GM23338 (cell line): Measurements from ENCODE around the gene CCDC121. TPM values are rescaled to one million over a fixed set of nuclear protein-coding genes. Genes with fewer than 3 reads are reported as not detected.

Experiments used
- ATAC-seq: fragments of 200-7000 bp; cut with Tn5 transposase; 3 replicates; pipeline ENCODE4 v1.9.1; 2020
- DNase-seq: peaks from one replicate; pipeline ENCODE4 v3.0.0-alpha.2; 2015; ENCODE audit warnings: low spot score
- H2AFZ ChIP-seq: fragments of 200-600 bp; sonication (generic); 2 replicates; pipeline ENCODE4 v1.8.0; 2016; ENCODE audit warnings: antibody characterized with exemption, mild to moderate bottlenecking, moderate library complexity
- H3F3A ChIP-seq: fragments of 200-600 bp; sonication (generic); replicated peaks from 2 replicates; pipeline ENCODE4 v1.8.0; 2017; ENCODE audit warnings: antibody characterized with exemption, mixed run types, low read depth
- H3K27ac ChIP-seq: fragments of 200-600 bp; sonication (generic); 2 replicates; pipeline ENCODE4 v1.6.1; 2016; ENCODE audit warnings: low read depth
- H3K27me3 ChIP-seq: fragments of 200-600 bp; sonication (generic); 2 replicates; pipeline ENCODE4 v1.8.0; 2016; ENCODE audit warnings: mild to moderate bottlenecking, mixed run types, moderate library complexity; ENCODE audit not compliant: insufficient read depth
- H3K36me3 ChIP-seq: fragments of 200-600 bp; sonication (generic); 2 replicates; pipeline ENCODE4 v1.8.0; 2016; ENCODE audit warnings: mild to moderate bottlenecking; ENCODE audit not compliant: insufficient read depth
- H3K4me1 ChIP-seq: fragments of 200-600 bp; sonication (generic); 2 replicates; pipeline ENCODE4 v1.8.0; 2016; ENCODE audit warnings: mild to moderate bottlenecking, moderate library complexity; ENCODE audit not compliant: insufficient read depth
- H3K4me2 ChIP-seq: fragments of 200-600 bp; sonication (generic); 2 replicates; pipeline ENCODE4 v1.7.1; 2017; ENCODE audit warnings: mixed run types
- H3K4me3 ChIP-seq: fragments of 200-600 bp; sonication (generic); 2 replicates; pipeline ENCODE4 v1.6.1; 2016; ENCODE audit warnings: mixed run types
- H3K79me2 ChIP-seq: fragments of 200-600 bp; sonication (generic); replicated peaks from 2 replicates; pipeline ENCODE4 v1.8.0; 2017; ENCODE audit warnings: mild to moderate bottlenecking; ENCODE audit not compliant: insufficient read depth
- H3K9me2 ChIP-seq: fragments of 200-600 bp; sonication (generic); 2 replicates; pipeline ENCODE4 v1.8.0; 2017; ENCODE audit not compliant: insufficient read depth
- H4K20me1 ChIP-seq: fragments of 200-600 bp; sonication (generic); replicated peaks from 2 replicates; pipeline ENCODE4 v1.8.0; 2017; ENCODE audit warnings: mild to moderate bottlenecking; ENCODE audit not compliant: insufficient read depth
- H3K27ac Mint-ChIP-seq: 2 replicates; pipeline ENCODE4 v1.8.0; 2020; ENCODE audit warnings: inconsistent platforms, mild to moderate bottlenecking, moderate library complexity, mixed read lengths
- H3K27me3 Mint-ChIP-seq: 3 replicates; pipeline ENCODE4 v1.8.0; 2022; ENCODE audit warnings: low read depth, mild to moderate bottlenecking, moderate library complexity, mixed read lengths, inconsistent platforms; ENCODE audit not compliant: insufficient read depth, poor library complexity
- H3K36me3 Mint-ChIP-seq: 3 replicates; pipeline ENCODE4 v1.8.0; 2021; ENCODE audit warnings: low read depth, mild to moderate bottlenecking, inconsistent platforms, moderate library complexity, mixed read lengths
- H3K4me1 Mint-ChIP-seq: 3 replicates; pipeline ENCODE4 v1.8.0; 2020; ENCODE audit warnings: mild to moderate bottlenecking, inconsistent platforms, mixed read lengths
- H3K4me3 Mint-ChIP-seq: 3 replicates; pipeline ENCODE4 v1.8.0; 2021; ENCODE audit warnings: moderate library complexity, mild to moderate bottlenecking, inconsistent platforms, mixed read lengths
- H3K9me3 Mint-ChIP-seq: 3 replicates; pipeline ENCODE4 v1.8.0; 2020; ENCODE audit warnings: moderate library complexity, mild to moderate bottlenecking, inconsistent platforms, mixed read lengths
- CREB1 ChIP-seq: fragments of 250-450 bp; sonication (Bioruptor Pico); IDR thresholded peaks from 2 replicates; pipeline ENCODE4 v1.5.0; 2020; ENCODE audit warnings: low read depth, mild to moderate bottlenecking, moderate library complexity
- EZH2 ChIP-seq: fragments of 200-600 bp; sonication (generic); IDR thresholded peaks from one replicate; pipeline ENCODE4 v1.8.0; 2017; ENCODE audit warnings: antibody characterized with exemption, mild to moderate bottlenecking, low read depth; ENCODE audit not compliant: unreplicated experiment
- EZH2phosphoT487 ChIP-seq: fragments of 200-600 bp; sonication (generic); IDR thresholded peaks from one replicate; pipeline ENCODE4 v1.8.1; 2018; ENCODE audit warnings: antibody characterized with exemption; ENCODE audit not compliant: unreplicated experiment
- JUNB ChIP-seq: IDR thresholded peaks from one replicate; pipeline ENCODE4 v1.6.1; 2016; ENCODE audit warnings: antibody characterized with exemption; ENCODE audit not compliant: unreplicated experiment
- NANOG ChIP-seq: IDR thresholded peaks from 2 replicates; pipeline ENCODE4 v1.6.1; 2016; ENCODE audit warnings: antibody characterized with exemption, borderline replicate concordance
- POLR2AphosphoS5 ChIP-seq: IDR thresholded peaks from 2 replicates; pipeline ENCODE4 v1.6.1; 2016; ENCODE audit warnings: antibody characterized with exemption, low read depth
- STAT1 ChIP-seq: IDR thresholded peaks from one replicate; pipeline ENCODE4 v1.6.1; 2016; ENCODE audit warnings: antibody characterized with exemption; ENCODE audit not compliant: unreplicated experiment
- ZNF114 ChIP-seq: fragments of 250-450 bp; sonication (Bioruptor Pico); IDR thresholded peaks from 2 replicates; pipeline ENCODE4 v1.5.0; 2020; ENCODE audit warnings: mild to moderate bottlenecking, moderate library complexity
- ZNF331 ChIP-seq: fragments of 250-450 bp; sonication (Bioruptor Pico); IDR thresholded peaks from 2 replicates; pipeline ENCODE4 v1.5.0; 2020; ENCODE audit warnings: low read depth, mild to moderate bottlenecking, moderate library complexity
- polyA plus RNA-seq: library from polyadenylated mRNA; unstranded; fragments of >200 nt; fragmentation: Nextera tagmentation; extraction: Ambion mirVana; gene quantifications from 2 replicates; pipeline ENCODE4 v1.2.1, GENCODE V29; 2016
- total RNA-seq: library from RNA; depleted of rRNA; stranded (reverse); fragments of >200 nt; shearing (Covaris generic); gene quantifications from 2 replicates; pipeline ENCODE4 v1.2.3, GENCODE V29; 2014
- TF ChIP-seq, protein P1 (sequence below): fragments of 250-450 bp; sonication (Bioruptor Pico); IDR thresholded peaks from 2 replicates; pipeline ENCODE4 v1.5.0; 2020; ENCODE audit warnings: mild to moderate bottlenecking, moderate library complexity
- TF ChIP-seq, protein P2 (sequence below): IDR thresholded peaks from 2 replicates; pipeline ENCODE4 v1.6.1; 2016; ENCODE audit warnings: antibody characterized with exemption
- TF ChIP-seq, protein P3 (sequence below), 2 experiments: fragments of 200-600 bp in 1 of 2; sonication (generic) in 1 of 2; conservative IDR thresholded peaks; 2 replicates each; pipeline versions ENCODE4 v1.5.1 to v1.6.1; 2016 to 2017; ENCODE audit warnings: antibody characterized with exemption in 2 of 2, low read depth in 2 of 2, mild to moderate bottlenecking in 2 of 2, moderate library complexity in 1 of 2
- TF ChIP-seq, protein P4 (sequence below): IDR thresholded peaks from one replicate; pipeline ENCODE4 v1.6.1; 2018; ENCODE audit warnings: antibody characterized with exemption; ENCODE audit not compliant: unreplicated experiment

The CCDC121 gene
- total and polyA plus RNA-seq, 2 experiments from 2014 or later: 1.6 to 1.9 TPM

DNA sequence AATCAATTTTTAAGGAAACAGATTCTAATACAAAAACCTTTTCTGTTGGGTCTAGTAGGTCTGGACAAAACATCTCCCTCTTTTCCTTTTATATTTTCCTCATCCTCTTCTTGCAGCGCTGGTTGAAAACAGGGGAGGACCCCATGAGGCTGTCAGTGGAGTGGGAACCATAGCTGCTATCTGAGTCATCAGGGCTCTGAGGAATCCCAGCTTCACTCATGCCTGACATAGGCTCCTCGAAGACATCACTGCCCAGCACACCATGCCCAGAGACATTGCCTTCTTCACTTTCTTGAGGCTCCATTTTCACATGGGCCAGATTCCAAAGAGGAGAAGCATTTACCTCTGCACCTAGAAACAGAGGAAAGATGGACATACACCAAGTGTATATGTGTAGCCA lies 24.6 kb upstream of the CCDC121 start:
- TF ChIP-seq, protein P1, sequence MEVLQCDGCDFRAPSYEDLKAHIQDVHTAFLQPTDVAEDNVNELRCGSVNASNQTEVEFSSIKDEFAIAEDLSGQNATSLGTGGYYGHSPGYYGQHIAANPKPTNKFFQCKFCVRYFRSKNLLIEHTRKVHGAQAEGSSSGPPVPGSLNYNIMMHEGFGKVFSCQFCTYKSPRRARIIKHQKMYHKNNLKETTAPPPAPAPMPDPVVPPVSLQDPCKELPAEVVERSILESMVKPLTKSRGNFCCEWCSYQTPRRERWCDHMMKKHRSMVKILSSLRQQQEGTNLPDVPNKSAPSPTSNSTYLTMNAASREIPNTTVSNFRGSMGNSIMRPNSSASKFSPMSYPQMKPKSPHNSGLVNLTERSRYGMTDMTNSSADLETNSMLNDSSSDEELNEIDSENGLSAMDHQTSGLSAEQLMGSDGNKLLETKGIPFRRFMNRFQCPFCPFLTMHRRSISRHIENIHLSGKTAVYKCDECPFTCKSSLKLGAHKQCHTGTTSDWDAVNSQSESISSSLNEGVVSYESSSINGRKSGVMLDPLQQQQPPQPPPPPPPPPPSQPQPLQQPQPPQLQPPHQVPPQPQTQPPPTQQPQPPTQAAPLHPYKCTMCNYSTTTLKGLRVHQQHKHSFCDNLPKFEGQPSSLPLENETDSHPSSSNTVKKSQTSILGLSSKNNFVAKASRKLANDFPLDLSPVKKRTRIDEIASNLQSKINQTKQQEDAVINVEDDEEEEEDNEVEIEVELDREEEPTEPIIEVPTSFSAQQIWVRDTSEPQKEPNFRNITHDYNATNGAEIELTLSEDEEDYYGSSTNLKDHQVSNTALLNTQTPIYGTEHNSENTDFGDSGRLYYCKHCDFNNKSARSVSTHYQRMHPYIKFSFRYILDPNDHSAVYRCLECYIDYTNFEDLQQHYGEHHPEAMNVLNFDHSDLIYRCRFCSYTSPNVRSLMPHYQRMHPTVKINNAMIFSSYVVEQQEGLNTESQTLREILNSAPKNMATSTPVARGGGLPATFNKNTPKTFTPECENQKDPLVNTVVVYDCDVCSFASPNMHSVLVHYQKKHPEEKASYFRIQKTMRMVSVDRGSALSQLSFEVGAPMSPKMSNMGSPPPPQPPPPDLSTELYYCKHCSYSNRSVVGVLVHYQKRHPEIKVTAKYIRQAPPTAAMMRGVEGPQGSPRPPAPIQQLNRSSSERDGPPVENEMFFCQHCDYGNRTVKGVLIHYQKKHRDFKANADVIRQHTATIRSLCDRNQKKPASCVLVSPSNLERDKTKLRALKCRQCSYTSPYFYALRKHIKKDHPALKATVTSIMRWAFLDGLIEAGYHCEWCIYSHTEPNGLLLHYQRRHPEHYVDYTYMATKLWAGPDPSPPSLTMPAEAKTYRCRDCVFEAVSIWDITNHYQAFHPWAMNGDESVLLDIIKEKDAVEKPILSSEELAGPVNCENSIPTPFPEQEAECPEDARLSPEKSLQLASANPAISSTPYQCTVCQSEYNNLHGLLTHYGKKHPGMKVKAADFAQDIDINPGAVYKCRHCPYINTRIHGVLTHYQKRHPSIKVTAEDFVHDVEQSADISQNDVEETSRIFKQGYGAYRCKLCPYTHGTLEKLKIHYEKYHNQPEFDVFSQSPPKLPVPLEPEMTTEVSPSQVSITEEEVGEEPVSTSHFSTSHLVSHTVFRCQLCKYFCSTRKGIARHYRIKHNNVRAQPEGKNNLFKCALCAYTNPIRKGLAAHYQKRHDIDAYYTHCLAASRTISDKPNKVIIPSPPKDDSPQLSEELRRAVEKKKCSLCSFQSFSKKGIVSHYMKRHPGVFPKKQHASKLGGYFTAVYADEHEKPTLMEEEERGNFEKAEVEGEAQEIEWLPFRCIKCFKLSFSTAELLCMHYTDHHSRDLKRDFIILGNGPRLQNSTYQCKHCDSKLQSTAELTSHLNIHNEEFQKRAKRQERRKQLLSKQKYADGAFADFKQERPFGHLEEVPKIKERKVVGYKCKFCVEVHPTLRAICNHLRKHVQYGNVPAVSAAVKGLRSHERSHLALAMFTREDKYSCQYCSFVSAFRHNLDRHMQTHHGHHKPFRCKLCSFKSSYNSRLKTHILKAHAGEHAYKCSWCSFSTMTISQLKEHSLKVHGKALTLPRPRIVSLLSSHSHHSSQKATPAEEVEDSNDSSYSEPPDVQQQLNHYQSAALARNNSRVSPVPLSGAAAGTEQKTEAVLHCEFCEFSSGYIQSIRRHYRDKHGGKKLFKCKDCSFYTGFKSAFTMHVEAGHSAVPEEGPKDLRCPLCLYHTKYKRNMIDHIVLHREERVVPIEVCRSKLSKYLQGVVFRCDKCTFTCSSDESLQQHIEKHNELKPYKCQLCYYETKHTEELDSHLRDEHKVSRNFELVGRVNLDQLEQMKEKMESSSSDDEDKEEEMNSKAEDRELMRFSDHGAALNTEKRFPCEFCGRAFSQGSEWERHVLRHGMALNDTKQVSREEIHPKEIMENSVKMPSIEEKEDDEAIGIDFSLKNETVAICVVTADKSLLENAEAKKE (CRISPR knock-in tag): no peak
- no peak for TF ChIP-seq JUNB
- TF ChIP-seq EZH2: no peak
- TF ChIP-seq NANOG: no peak
- TF ChIP-seq STAT1: no peak
- TF ChIP-seq EZH2phosphoT487: no peak
- TF ChIP-seq ZNF331 (CRISPR knock-in tag): no peak
- no peak for TF ChIP-seq CREB1 (CRISPR knock-in tag)
- TF ChIP-seq, protein P2, sequence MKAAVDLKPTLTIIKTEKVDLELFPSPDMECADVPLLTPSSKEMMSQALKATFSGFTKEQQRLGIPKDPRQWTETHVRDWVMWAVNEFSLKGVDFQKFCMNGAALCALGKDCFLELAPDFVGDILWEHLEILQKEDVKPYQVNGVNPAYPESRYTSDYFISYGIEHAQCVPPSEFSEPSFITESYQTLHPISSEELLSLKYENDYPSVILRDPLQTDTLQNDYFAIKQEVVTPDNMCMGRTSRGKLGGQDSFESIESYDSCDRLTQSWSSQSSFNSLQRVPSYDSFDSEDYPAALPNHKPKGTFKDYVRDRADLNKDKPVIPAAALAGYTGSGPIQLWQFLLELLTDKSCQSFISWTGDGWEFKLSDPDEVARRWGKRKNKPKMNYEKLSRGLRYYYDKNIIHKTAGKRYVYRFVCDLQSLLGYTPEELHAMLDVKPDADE: no peak
- TF ChIP-seq ZNF114 (CRISPR knock-in tag): no peak
- TF ChIP-seq, protein P3, sequence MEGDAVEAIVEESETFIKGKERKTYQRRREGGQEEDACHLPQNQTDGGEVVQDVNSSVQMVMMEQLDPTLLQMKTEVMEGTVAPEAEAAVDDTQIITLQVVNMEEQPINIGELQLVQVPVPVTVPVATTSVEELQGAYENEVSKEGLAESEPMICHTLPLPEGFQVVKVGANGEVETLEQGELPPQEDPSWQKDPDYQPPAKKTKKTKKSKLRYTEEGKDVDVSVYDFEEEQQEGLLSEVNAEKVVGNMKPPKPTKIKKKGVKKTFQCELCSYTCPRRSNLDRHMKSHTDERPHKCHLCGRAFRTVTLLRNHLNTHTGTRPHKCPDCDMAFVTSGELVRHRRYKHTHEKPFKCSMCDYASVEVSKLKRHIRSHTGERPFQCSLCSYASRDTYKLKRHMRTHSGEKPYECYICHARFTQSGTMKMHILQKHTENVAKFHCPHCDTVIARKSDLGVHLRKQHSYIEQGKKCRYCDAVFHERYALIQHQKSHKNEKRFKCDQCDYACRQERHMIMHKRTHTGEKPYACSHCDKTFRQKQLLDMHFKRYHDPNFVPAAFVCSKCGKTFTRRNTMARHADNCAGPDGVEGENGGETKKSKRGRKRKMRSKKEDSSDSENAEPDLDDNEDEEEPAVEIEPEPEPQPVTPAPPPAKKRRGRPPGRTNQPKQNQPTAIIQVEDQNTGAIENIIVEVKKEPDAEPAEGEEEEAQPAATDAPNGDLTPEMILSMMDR (conservative IDR thresholded peaks at IDR 0.05; ENCODE audit: low read depth in 2 of 2): no peak
- TF ChIP-seq POLR2AphosphoS5: no peak
- TF ChIP-seq, protein P4, sequence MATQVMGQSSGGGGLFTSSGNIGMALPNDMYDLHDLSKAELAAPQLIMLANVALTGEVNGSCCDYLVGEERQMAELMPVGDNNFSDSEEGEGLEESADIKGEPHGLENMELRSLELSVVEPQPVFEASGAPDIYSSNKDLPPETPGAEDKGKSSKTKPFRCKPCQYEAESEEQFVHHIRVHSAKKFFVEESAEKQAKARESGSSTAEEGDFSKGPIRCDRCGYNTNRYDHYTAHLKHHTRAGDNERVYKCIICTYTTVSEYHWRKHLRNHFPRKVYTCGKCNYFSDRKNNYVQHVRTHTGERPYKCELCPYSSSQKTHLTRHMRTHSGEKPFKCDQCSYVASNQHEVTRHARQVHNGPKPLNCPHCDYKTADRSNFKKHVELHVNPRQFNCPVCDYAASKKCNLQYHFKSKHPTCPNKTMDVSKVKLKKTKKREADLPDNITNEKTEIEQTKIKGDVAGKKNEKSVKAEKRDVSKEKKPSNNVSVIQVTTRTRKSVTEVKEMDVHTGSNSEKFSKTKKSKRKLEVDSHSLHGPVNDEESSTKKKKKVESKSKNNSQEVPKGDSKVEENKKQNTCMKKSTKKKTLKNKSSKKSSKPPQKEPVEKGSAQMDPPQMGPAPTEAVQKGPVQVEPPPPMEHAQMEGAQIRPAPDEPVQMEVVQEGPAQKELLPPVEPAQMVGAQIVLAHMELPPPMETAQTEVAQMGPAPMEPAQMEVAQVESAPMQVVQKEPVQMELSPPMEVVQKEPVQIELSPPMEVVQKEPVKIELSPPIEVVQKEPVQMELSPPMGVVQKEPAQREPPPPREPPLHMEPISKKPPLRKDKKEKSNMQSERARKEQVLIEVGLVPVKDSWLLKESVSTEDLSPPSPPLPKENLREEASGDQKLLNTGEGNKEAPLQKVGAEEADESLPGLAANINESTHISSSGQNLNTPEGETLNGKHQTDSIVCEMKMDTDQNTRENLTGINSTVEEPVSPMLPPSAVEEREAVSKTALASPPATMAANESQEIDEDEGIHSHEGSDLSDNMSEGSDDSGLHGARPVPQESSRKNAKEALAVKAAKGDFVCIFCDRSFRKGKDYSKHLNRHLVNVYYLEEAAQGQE: no peak
- Histone ChIP-seq H3K4me2 (no peak overlapping the region), H3K9me2 (no peaks in the 10 kb centered on the region), H3K36me3 (peaks cover 26% of the 10 kb centered on the region), H3K27ac (no peak overlapping the region), H4K20me1 (peaks cover 7% of the 10 kb centered on the region; the same call in 1 of the 2 replicates), H3K79me2 (no peaks in the 10 kb centered on the region), H3F3A (no peaks in the 10 kb centered on the region), H2AFZ (no peak overlapping the region), H3K4me1 (no peaks in the 10 kb centered on the region), H3K4me3 (no peak overlapping the region), H3K27me3 (no peaks in the 10 kb centered on the region)
- H3K4me1 Mint-ChIP-seq: no peaks in the 10 kb centered on the region
- H3K4me3 Mint-ChIP-seq: no peak overlapping the region
- no peak overlapping the region for H3K27ac Mint-ChIP-seq
- no peak for DNase-seq
- no peak for ATAC-seq
- no peaks in the 10 kb centered on the region for H3K9me3 Mint-ChIP-seq
- peaks cover 2% of the 10 kb centered on the region for H3K27me3 Mint-ChIP-seq
- H3K36me3 Mint-ChIP-seq: peaks cover 53% of the 10 kb centered on the region
